Ovary (tissue), 9 donors: ENCODE measurements around the gene ANO10. TPM values are rescaled to one million over a fixed set of nuclear protein-coding genes. Genes with fewer than 3 reads are reported as not detected.
"Not testable (repeated sequence)": the region's sequence is repeated elsewhere in the genome, so short reads cannot be mapped to it uniquely, and the experiment has no call there.

ENCODE experiments used
- DNase-seq, 5 donors: peaks; one replicate each; pipeline ENCODE4 v3.0.0-alpha.2; 2019 to 2020
- H3K27ac ChIP-seq, 2 donors: fragments of 200-600 bp; one replicate each; pipeline versions ENCODE4 v1.5.1 to v1.8.0; 2019 to 2022
- H3K27me3 ChIP-seq: fragments of 200-600 bp; one replicate; pipeline ENCODE4 v1.8.0; 2022
- H3K36me3 ChIP-seq: fragments of 200-600 bp; sonication (generic); one replicate; pipeline ENCODE4 v1.5.1; 2019
- H3K4me1 ChIP-seq: one replicate; pipeline ENCODE4 v1.8.1; 2013; ENCODE audit warnings: mild to moderate bottlenecking, moderate library complexity; ENCODE audit not compliant: insufficient read depth
- H3K4me3 ChIP-seq: fragments of 200-600 bp; sonication (generic); one replicate; pipeline ENCODE4 v1.5.1; 2017
- H3K9me3 ChIP-seq, 2 donors: fragments of 200-600 bp in 1 of 2; sonication (generic) in 1 of 2; one replicate each; pipeline versions ENCODE4 v1.5.1 to v1.8.1; 2013 to 2019; ENCODE audit warnings: mild to moderate bottlenecking in 1 of 2, moderate library complexity in 1 of 2
- CTCF ChIP-seq, 3 donors: fragments of 450-650 bp in 2 of 3; fragments of 200-600 bp in 1 of 3; IDR thresholded peaks; one replicate each; pipeline versions ENCODE4 v1.5.1 to v1.8.0; 2016 to 2022; ENCODE audit warnings: antibody characterized with exemption in 3 of 3, mild to moderate bottlenecking in 1 of 3
- EP300 ChIP-seq: sonication (generic); formaldehyde crosslinking; IDR thresholded peaks from one replicate; pipeline ENCODE4 v1.6.1; 2017; ENCODE audit warnings: antibody characterized with exemption
- POLR2A ChIP-seq: fragments of 450-650 bp; IDR thresholded peaks from one replicate; pipeline ENCODE4 v1.6.1; 2017; ENCODE audit warnings: antibody characterized with exemption, mild to moderate bottlenecking, moderate library complexity
- WGBS, 3 donors: extraction: QIAGEN DNeasy Blood & Tissue Kit in 1 of 3; methylation state at CpG; one replicate each; pipeline versions ENCODE4 v1.1.5 to v1.1.7; 2013 to 2017; 5-methylcytosine and 5-hydroxymethylcytosine counted together
- intact Hi-C, 4 donors: fragments of 100-400 bp; cut with DNase I; formaldehyde crosslinking; loops; one replicate each; pipeline versions ENCODE4 v1.11.0 to v1.15.1; 2022 to 2023
- polyA plus RNA-seq, 2 donors: library from polyadenylated mRNA; stranded (reverse); fragments of 200-250 nt in 1 of 2; fragments of 350-450 nt in 1 of 2; fragmentation: Illumina TruSeq in 1 of 2; extraction: RNeasy Lipid Tissue Mini Kit (QIAGEN cat#74804) in 1 of 2; gene quantifications; one replicate each; pipeline ENCODE4 v1.2.3, GENCODE V29; 2013 to 2014
- total RNA-seq, 7 donors: library from RNA; depleted of rRNA in 2 of 7; stranded (reverse); fragments of >200 nt in 2 of 7; fragmentation: NEBNext Ultra II Directional in 3 of 7; extraction: Animal tissue kit (Norgen Biotek cat#: 25700) in 3 of 7; gene quantifications; one replicate each; pipeline versions ENCODE4 v1.1.0 to v1.2.4, GENCODE V29; 2016 to 2023
- donor health status: DM: no; HTN: no; CAD: no; lungs with moderate emphysema.
- donor health status: DM: no; HTN: no; CAD: no.
- donor health status: Bipolar disorder and iron deficiency.
- donor health status: DM: yes; HTN: yes; CAD: no.
- donor health status: DM: no; HTN: no; CAD: no.
- donor health status: DM: yes; HTN: yes; CAD: no.

The ANO10 gene
- total and polyA plus RNA-seq, 9 donors, result 12.2 to 58.7 (median 21.7) TPM

DNA sequence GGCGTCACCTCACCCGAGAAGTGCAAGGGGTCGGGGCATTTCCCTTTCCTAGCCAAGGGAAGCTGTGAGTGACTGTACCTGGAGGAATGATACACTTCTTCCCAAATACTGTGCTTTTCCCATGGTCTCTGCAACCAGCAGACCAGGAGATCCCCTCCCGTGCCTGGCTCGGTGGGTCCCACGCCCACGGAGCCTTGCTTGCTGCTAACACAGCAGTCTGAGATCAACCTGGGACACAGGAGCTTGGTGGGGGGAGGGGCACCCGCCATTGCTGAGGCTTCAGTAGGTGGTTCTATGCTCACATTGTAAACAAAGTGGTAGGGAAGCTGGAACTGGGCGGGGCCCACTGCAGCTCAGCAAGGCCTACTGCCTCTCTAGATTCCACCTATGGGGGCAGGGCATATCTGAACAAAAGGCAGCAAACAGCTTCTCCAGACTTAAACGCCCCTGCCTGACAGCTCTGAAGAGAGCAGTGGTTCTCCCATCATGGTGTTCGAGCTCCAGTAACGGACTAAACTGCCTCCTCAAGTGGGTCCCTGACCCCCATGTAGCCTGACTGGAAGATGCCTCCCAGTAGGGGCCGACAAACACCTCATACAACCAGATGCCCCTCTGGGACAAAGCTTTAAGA is 37.6 kb upstream of the ANO10 start:
- TF ChIP-seq CTCF (IDR thresholded peaks at IDR 0.05) (no peak), POLR2A (no peak), EP300 (no peak)
- no peak for DNase-seq
- Histone ChIP-seq H3K36me3 (no peaks in the 10 kb centered on the region), H3K4me1 (no peaks in the 10 kb centered on the region), H3K4me3 (no peak overlapping the region), H3K27ac (no peak overlapping the region), H3K9me3 (no peaks in the 10 kb centered on the region), H3K27me3 (no peaks in the 10 kb centered on the region)
- 87 to 89% (median 88%) methylated on average over 13 of the region's 13 CpGs for WGBS, 3 donors
- intact Hi-C loops, result no loop called here

DNA sequence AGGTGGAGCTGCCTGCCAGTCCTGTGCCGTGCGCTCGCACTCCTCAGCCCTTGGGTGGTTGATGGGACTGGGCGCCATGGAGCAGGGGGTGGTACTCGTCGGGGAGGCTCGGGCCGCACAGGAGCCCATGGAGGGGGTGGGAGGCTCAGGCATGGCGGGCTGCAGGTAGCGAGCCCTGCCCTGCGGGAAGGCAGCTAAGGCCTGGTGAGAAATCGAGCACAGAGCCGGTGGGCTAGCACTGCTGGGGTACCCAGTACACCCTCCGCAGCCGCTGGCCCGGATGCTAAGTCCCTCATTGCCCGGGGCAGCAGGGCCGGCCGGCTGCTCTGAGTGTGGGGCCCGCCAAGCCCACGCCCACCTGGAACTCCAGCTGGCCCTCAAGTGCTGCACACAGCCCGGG is 34.6 kb upstream of the ANO10 start:
- H3K27me3 ChIP-seq, H3K27ac ChIP-seq, H3K4me3 ChIP-seq, H3K4me1 ChIP-seq, intact Hi-C loops, H3K36me3 ChIP-seq, DNase-seq, H3K9me3 ChIP-seq: not testable (repeated sequence)
- 95 to 97% (median 96%) methylated on average over 21 to 22 of the region's 22 CpGs for WGBS, 3 donors

- Histone ChIP-seq H3K4me3 (no peak overlapping the region), H3K36me3 (no peaks in the 10 kb centered on the region), H3K4me1 (no peaks in the 10 kb centered on the region), H3K9me3 (no peaks in the 10 kb centered on the region), H3K27ac (no peak overlapping the region), H3K27me3 (no peaks in the 10 kb centered on the region)
- no peak for TF ChIP-seq CTCF (IDR thresholded peaks at IDR 0.05)
- TF ChIP-seq EP300, result no peak
- TF ChIP-seq POLR2A, result no peak
- DNase-seq, result no peak
- 2 to 25% (median 19%) methylated on average over 1 of the region's 1 CpG for WGBS, 3 donors
- intact Hi-C loops, result no loop called here
Observed at GRCh38 chr3:43650345-43650744, 28.5 kb upstream of the ANO10 start.

DNA sequence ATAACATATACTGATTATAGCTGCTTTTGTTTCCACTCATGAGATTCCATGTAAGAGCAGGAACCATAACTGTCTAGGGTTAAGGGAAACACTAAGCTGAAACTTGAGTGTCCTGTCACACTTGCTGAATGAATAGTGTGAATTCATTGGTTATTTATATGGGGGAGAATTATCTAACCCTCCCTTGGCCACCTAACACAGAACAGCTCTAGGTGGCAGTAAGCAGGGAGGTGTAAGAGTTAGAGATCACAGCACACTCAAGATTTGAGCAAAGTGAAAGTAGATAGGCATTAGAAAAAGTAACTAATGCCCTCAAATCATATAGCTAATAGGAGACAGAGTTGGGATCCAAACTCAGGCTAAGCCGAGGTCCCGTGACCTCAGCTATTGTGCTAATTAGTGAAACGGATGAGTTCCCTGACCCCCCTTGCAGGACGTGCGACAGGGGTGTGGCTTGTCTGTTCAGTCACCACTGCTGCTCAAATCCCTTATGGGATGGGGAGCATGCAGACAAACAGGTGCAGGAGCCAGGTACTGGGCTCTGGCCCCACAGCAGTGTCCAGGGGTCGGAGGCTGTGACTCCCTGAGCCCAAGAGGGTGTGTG is 27.7 kb upstream of the ANO10 start:
- Histone ChIP-seq H3K4me1 (no peaks in the 10 kb centered on the region), H3K9me3 (no peaks in the 10 kb centered on the region), H3K36me3 (no peaks in the 10 kb centered on the region), H3K27me3 (no peaks in the 10 kb centered on the region), H3K27ac (no peak overlapping the region), H3K4me3 (no peak overlapping the region)
- TF ChIP-seq POLR2A (no peak), CTCF (IDR thresholded peaks at IDR 0.05) (no peak), EP300 (no peak)
- no peak for DNase-seq
- intact Hi-C loops, result no loop called here
- 51 to 63% (median 56%) methylated on average over 6 of the region's 6 CpGs for WGBS, 3 donors

- no peak overlapping the region for H3K27ac ChIP-seq
- no peaks in the 10 kb centered on the region for H3K27me3 ChIP-seq
- H3K4me3 ChIP-seq, result no peak overlapping the region
- TF ChIP-seq CTCF (IDR thresholded peaks at IDR 0.05) (no peak), POLR2A (no peak), EP300 (no peak)
- H3K36me3 ChIP-seq, result no peaks in the 10 kb centered on the region
- WGBS, 3 donors, result 77 to 83% (median 77%) methylated on average over 3 of the region's 3 CpGs
- intact Hi-C loops, result no loop called here
- H3K9me3 ChIP-seq, result no peaks in the 10 kb centered on the region
- DNase-seq, result no peak
- H3K4me1 ChIP-seq, result no peaks in the 10 kb centered on the region
Observed at GRCh38 chr3:43648957-43649356, 27.1 kb upstream of the ANO10 start.
